Parathyroid adenoma (tissue), 2 donors: ENCODE data around the gene RASAL1.

Experiments used
- H2AFZ ChIP-seq: fragments of 300-600 bp; sonication (generic); one replicate; pipeline ENCODE4 v1.7.0; 2017; ENCODE audit warnings: antibody characterized with exemption, mild to moderate bottlenecking
- H3K27ac ChIP-seq: fragments of 300-600 bp; sonication (generic); one replicate; pipeline ENCODE4 v1.7.0; 2017
- H3K27me3 ChIP-seq: fragments of 300-600 bp; sonication (generic); one replicate; pipeline ENCODE4 v1.7.0; 2017; ENCODE audit warnings: low read length; ENCODE audit not compliant: control insufficient read depth, insufficient read depth
- H3K36me3 ChIP-seq: fragments of 300-600 bp; sonication (generic); one replicate; pipeline ENCODE4 v1.7.0; 2017; ENCODE audit warnings: low read length; ENCODE audit not compliant: control insufficient read depth, insufficient read depth
- H3K4me1 ChIP-seq: fragments of 300-600 bp; sonication (generic); one replicate; pipeline ENCODE4 v1.7.0; 2017; ENCODE audit warnings: control low read depth
- H3K4me2 ChIP-seq: fragments of 300-600 bp; sonication (generic); one replicate; pipeline ENCODE4 v1.7.0; 2017; ENCODE audit warnings: low read length
- H3K4me3 ChIP-seq: fragments of 300-600 bp; sonication (generic); one replicate; pipeline ENCODE4 v1.7.0; 2017; ENCODE audit warnings: low read depth, low read length
- H3K79me2 ChIP-seq: fragments of 300-600 bp; sonication (generic); one replicate; pipeline ENCODE4 v1.7.0; 2017; ENCODE audit warnings: control low read depth
- H3K9ac ChIP-seq: fragments of 300-600 bp; sonication (generic); one replicate; pipeline ENCODE4 v1.7.0; 2017; ENCODE audit warnings: mild to moderate bottlenecking
- H3K9me3 ChIP-seq: fragments of 300-600 bp; sonication (generic); one replicate; pipeline ENCODE4 v1.7.0; 2017; ENCODE audit warnings: low read length; ENCODE audit not compliant: control insufficient read depth
- TF ChIP-seq, protein P1 (sequence below): fragments of 300-600 bp; sonication (generic); IDR thresholded peaks from one replicate; pipeline ENCODE4 v1.7.0; 2017; ENCODE audit warnings: antibody characterized with exemption, mild to moderate bottlenecking
- donor health status: primary hyperparathyroidism.

RASAL1 gene

DNA sequence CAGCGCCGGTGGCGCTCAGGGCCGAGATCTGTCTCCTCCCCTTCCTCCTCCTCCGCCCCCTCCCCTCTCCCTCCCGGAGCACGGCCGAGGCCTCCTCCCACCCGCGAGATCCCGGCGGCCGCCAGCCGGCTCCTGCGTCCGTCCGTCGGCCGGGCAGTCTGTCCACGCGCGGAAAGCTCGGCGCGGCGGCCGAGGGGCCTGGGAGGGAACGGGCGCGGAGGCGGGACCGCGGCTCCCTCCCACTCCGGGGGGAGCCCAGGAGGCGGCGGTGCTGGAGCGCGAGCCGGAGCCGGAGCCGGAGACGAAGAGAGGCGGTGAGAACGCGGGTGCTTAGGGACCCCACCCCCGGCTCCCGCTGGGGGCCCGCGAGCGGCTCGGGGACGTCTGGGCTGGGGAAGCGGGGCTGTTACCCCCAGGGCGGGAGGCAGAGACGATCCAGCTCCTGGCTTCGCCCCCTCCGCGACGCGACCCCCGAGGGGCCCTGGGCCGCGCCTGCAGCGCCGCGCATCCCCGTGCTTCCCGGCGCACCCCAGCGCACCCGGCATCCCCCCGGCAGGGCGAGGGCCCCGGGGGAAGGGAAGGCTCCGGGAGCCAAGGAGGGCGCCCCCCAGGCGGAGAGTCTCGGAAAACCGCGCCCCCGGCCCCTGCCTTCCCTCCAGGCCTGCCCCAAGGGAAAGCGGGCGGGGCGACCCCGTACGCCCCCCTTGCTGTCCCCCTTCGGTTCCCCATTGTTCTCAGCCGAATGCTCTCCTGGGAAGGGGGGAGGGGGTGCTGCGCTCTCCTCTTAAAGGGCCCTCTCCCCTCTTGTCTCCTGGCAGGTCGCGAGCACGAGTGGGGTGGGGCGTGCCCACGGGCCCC, 78.7 kb downstream of the RASAL1 start, which contains the start of gene DTX1:
TSS of gene DTX1 (plus strand) at position 100 of the 858 bp plus-strand sequence. CDS start 1,463 bp downstream, outside the sequence.
- Histone ChIP-seq H2AFZ (peak within 1 kb of the TSS; percentile 56), H3K9ac (peak within 1 kb of the TSS; percentile 54), H3K27me3 (no peaks in the 10 kb centered on the region), H3K4me2 (peak within 1 kb of the TSS; percentile 65), H3K79me2 (no peaks in the 10 kb centered on the region), H3K4me1 (no peaks in the 10 kb centered on the region), H3K27ac (no peak within 1 kb of the TSS), H3K4me3 (peak within 1 kb of the TSS; percentile 52), H3K9me3 (no peaks in the 10 kb centered on the region), H3K36me3 (no peaks in the 10 kb centered on the region)
- TF ChIP-seq, protein P1, sequence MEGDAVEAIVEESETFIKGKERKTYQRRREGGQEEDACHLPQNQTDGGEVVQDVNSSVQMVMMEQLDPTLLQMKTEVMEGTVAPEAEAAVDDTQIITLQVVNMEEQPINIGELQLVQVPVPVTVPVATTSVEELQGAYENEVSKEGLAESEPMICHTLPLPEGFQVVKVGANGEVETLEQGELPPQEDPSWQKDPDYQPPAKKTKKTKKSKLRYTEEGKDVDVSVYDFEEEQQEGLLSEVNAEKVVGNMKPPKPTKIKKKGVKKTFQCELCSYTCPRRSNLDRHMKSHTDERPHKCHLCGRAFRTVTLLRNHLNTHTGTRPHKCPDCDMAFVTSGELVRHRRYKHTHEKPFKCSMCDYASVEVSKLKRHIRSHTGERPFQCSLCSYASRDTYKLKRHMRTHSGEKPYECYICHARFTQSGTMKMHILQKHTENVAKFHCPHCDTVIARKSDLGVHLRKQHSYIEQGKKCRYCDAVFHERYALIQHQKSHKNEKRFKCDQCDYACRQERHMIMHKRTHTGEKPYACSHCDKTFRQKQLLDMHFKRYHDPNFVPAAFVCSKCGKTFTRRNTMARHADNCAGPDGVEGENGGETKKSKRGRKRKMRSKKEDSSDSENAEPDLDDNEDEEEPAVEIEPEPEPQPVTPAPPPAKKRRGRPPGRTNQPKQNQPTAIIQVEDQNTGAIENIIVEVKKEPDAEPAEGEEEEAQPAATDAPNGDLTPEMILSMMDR, result no peak

DNA sequence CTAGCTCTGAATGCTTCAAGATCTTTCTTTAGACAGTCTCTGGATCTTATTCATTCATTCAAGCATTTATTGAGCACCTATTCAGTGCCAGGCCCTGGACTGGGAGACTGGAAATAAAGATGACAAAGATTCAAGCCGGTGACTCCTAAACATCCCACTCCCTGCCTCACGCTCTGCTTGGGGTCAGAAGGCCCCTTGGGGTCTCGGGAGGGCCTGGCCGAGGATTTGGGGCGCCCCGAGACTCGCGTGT, 79.3 kb downstream of the RASAL1 start:
- Histone ChIP-seq H3K9ac (peak overlapping the region; percentile 54), H2AFZ (peak overlapping the region; percentile 56), H3K4me2 (peak overlapping the region; percentile 65), H3K4me3 (peak overlapping the region; percentile 52), H3K36me3 (no peaks in the 10 kb centered on the region), H3K79me2 (no peaks in the 10 kb centered on the region), H3K4me1 (no peaks in the 10 kb centered on the region), H3K27ac (no peak overlapping the region), H3K27me3 (no peaks in the 10 kb centered on the region), H3K9me3 (no peaks in the 10 kb centered on the region)
- TF ChIP-seq, protein P1, result no peak

DNA sequence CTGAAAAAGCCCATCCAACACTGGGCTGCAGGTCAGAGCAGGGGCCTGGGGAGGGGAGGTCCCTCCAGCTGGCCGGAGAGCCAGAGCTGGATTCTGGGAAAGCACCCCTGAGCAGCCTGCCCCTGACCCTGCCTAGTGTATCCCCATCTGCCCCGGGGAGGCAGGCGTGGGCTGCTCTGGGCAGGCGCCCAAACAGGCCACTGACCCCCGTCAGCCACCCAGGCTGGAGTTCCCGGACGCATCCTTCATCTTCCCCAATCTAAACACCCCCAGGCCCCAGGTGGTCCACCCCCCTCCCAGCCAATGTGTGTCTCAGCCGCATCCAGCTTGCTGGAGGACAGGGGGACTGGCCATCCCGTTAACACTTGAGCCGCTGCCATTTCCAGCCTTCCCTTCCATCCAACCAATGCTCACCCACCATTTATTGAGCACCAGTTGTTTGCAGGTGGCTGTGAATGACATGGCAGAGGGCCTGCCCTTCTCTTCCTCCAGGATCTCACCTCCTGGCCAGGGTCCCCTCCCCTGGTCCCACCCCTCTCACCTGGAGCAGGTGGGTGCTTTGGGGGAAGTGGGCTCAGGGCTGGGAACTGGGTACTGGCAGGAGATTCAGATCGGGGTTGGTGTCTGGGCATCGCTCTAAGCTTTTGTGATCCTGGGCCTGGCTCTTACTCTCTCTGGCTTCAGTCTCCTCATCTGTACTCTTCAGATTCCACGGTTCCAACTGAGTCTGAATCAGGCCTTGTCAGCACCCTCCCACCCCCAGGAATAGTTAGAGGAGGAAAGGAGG, 79.8 kb downstream of the RASAL1 start:
- H3K9me3 ChIP-seq, result no peaks in the 10 kb centered on the region
- peak overlapping the region; percentile 56 for H2AFZ ChIP-seq
- no peak overlapping the region for H3K4me3 ChIP-seq
- H3K36me3 ChIP-seq, result no peaks in the 10 kb centered on the region
- no peak overlapping the region for H3K4me2 ChIP-seq
- H3K27ac ChIP-seq, result no peak overlapping the region
- H3K9ac ChIP-seq, result no peak overlapping the region
- TF ChIP-seq, protein P1, result no peak
- no peaks in the 10 kb centered on the region for H3K79me2 ChIP-seq
- H3K27me3 ChIP-seq, result no peaks in the 10 kb centered on the region
- no peaks in the 10 kb centered on the region for H3K4me1 ChIP-seq

DNA sequence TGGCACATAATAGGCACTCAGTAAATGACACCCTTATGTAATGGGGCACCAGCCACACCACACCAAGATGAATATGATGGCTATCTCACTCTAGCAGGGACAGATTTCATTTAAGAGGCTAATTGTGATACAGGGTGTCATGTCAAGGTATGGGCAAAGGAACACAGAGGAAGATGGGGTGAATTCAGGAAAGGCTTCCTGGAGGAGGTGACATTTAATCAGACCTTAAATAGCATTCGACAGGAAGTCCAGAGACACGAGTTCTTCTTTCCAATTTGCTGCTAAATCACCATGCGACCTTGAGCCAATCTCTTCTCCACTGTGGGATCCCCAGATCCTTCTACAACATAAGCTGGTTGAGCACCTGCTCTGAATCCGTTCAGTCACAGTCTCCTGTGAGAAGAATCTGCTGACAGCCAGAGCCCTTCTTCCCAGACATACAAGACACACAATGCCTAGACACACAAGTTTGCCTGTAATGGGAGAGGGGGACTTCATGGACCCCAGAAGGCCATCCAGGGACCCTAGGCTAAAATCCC, 80.5 kb downstream of the RASAL1 start:
- no peaks in the 10 kb centered on the region for H3K9me3 ChIP-seq
- no peaks in the 10 kb centered on the region for H3K36me3 ChIP-seq
- no peaks in the 10 kb centered on the region for H3K79me2 ChIP-seq
- H3K9ac ChIP-seq, result no peak overlapping the region
- no peak overlapping the region for H3K4me3 ChIP-seq
- H3K4me1 ChIP-seq, result no peaks in the 10 kb centered on the region
- no peak overlapping the region for H2AFZ ChIP-seq
- H3K4me2 ChIP-seq, result no peak overlapping the region
- H3K27me3 ChIP-seq, result no peaks in the 10 kb centered on the region
- H3K27ac ChIP-seq, result no peak overlapping the region
- TF ChIP-seq, protein P1, result no peak
